ENCODE data around the gene PRAMEF15. TPM values are rescaled to one million over a fixed set of nuclear protein-coding genes. Genes with fewer than 3 reads are reported as not detected.
A peak's percentile ranks its signal among the peaks of the same experiment; 100 is the strongest.
"Not testable (repeated sequence)": the region's sequence is repeated elsewhere in the genome, so short reads cannot be mapped to it uniquely, and the experiment has no call there.

The PRAMEF15 gene
- total RNA-seq, 1 donor from 2014 or later, result not detected

DNA sequence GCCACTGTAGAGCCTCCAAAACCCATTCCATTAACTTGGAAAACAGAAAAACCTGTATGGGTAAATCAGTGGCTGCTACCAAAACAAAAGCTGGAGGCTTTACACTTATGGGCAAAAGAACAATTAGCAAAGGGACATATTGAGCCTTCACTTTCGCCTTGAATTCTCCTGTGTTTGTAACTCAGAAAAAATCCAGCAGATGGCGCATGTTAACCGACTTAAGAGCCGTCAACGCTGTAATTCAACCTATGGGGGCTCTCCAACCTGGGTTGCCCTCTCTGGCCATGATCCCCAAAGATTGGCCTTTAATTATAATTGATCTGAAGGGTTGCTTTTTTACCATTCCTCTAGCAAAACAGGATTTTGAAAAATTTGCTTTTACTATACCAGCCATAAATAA lies 41.4 kb downstream of the PRAMEF15 start:
- not testable (repeated sequence) for H3K36me3 Mint-ChIP-seq; H3K4me1 Mint-ChIP-seq; H3K4me3 Mint-ChIP-seq; H3K27ac Mint-ChIP-seq; H3K27me3 Mint-ChIP-seq (ENCODE audit: low read depth); DNase-seq (ENCODE audit: low spot score in 2 of 2, unreplicated experiment in 2 of 2)
- TF ChIP-seq, protein P1, sequence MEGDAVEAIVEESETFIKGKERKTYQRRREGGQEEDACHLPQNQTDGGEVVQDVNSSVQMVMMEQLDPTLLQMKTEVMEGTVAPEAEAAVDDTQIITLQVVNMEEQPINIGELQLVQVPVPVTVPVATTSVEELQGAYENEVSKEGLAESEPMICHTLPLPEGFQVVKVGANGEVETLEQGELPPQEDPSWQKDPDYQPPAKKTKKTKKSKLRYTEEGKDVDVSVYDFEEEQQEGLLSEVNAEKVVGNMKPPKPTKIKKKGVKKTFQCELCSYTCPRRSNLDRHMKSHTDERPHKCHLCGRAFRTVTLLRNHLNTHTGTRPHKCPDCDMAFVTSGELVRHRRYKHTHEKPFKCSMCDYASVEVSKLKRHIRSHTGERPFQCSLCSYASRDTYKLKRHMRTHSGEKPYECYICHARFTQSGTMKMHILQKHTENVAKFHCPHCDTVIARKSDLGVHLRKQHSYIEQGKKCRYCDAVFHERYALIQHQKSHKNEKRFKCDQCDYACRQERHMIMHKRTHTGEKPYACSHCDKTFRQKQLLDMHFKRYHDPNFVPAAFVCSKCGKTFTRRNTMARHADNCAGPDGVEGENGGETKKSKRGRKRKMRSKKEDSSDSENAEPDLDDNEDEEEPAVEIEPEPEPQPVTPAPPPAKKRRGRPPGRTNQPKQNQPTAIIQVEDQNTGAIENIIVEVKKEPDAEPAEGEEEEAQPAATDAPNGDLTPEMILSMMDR (IDR thresholded peaks at IDR 0.05; ENCODE audit: unreplicated experiment), result peak; percentile 63
- H3K9me3 Mint-ChIP-seq, result peaks cover 16% of the 10 kb centered on the region

DNA sequence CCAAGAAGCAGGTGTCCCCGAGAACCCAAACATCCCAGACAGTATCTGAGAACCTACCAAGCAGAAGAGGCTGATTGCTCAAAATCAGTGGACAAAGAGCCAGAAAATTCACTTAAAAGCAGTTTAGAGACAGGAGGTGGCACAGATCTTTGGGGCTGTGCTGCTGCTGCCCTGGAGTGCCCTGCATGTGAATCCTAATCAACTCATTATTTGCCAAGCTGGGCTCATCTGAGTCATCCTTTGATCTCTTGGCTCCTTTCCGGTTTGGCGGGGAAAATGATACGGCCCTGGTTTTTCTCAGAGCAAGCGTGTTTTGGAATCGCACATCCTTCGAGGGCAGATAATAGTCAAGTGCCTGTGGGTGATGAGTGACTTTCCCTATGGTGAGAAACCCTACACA lies 47.0 kb downstream of the PRAMEF15 start:
- H3K4me3 Mint-ChIP-seq; H3K27ac Mint-ChIP-seq; H3K4me1 Mint-ChIP-seq; H3K27me3 Mint-ChIP-seq (ENCODE audit: low read depth); DNase-seq (ENCODE audit: low spot score in 2 of 2, unreplicated experiment in 2 of 2); H3K36me3 Mint-ChIP-seq: not testable (repeated sequence)
- H3K9me3 Mint-ChIP-seq, result peaks cover 13% of the 10 kb centered on the region

DNA sequence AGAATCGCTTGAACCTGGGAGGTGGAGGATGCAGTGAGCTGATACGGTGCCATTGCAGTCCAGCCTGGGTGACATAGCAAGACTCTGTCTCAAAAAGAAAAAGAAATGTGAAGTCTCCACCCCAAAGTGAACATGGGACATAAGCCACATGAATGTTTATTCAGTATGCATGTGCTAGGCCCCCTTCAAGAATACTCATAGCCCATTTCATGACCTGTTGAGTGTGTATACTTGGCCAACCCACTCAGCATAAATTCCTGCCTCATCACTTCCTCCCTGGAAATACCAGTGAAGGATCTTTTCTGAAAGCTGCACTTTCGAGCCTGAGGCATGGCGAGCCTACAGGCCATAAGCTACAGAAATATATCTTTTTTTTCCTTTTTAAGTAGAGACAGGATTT lies 49.5 kb downstream of the PRAMEF15 start:
- H3K4me1 Mint-ChIP-seq; H3K27ac Mint-ChIP-seq; H3K27me3 Mint-ChIP-seq (ENCODE audit: low read depth); H3K36me3 Mint-ChIP-seq; DNase-seq (ENCODE audit: low spot score in 2 of 2, unreplicated experiment in 2 of 2); H3K4me3 Mint-ChIP-seq: not testable (repeated sequence)
- H3K9me3 Mint-ChIP-seq, result peaks cover 21% of the 10 kb centered on the region

DNA sequence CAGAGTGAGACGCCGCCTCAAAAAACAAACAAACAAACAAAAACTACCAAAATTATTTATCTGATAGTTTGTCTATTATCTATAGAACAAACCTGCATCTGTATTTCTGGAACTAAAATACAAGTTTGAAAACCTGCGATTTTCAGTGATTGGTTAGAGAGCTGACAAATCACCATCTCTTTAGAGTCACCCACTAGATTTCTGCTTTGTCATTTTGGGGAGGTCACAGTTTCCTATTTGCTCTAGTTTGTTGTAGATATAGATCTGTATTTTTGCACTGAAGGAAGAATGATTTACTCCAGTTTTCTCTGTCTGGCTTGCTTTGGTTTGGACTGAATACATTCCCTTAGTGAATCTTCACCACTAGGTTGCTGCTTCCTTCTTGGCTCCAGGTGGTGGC lies 51.2 kb downstream of the PRAMEF15 start:
- H3K9me3 Mint-ChIP-seq, result peaks cover 26% of the 10 kb centered on the region
- not testable (repeated sequence) for H3K4me3 Mint-ChIP-seq; H3K36me3 Mint-ChIP-seq; H3K27me3 Mint-ChIP-seq (ENCODE audit: low read depth); H3K27ac Mint-ChIP-seq; DNase-seq (ENCODE audit: low spot score in 2 of 2, unreplicated experiment in 2 of 2); H3K4me1 Mint-ChIP-seq

DNA sequence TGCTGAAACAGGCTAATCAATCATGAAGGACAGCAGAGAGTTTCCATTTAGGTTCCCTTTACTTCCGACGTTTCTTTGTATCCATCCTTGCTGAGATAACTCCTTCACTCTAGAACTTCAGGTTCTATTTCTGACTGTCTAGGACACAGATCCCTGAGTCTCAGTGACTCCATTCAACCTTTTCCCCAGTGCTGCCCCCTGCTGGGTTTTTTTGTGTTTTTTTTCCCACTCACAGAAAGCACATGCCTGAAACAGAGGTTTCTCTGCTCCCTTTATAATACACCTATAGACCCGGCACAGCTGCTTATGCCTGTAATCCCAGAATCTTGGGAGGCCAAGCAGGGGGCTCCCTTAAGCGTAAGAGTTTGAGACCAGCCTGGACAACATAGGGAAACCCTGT lies 53.2 kb downstream of the PRAMEF15 start:
- H3K9me3 Mint-ChIP-seq, result peaks cover 26% of the 10 kb centered on the region
- H3K27me3 Mint-ChIP-seq (ENCODE audit: low read depth); H3K36me3 Mint-ChIP-seq; DNase-seq (ENCODE audit: low spot score in 2 of 2, unreplicated experiment in 2 of 2); H3K4me3 Mint-ChIP-seq; H3K4me1 Mint-ChIP-seq; H3K27ac Mint-ChIP-seq: not testable (repeated sequence)

Other genes with a start within 250 kb of the PRAMEF15 start
- gene PRAMEF25, start 244.8 kb upstream of the PRAMEF15 start, total RNA-seq, result not detected in 3 replicates
- gene HNRNPCL2, start 198.7 kb upstream of the PRAMEF15 start, total RNA-seq, result not detected in 3 replicates
- not detected in 3 replicates for gene PRAMEF26, start 159.6 kb upstream of the PRAMEF15 start, total RNA-seq
- gene HNRNPCL4, start 149.9 kb upstream of the PRAMEF15 start, total RNA-seq, result not detected in 3 replicates
- gene PRAMEF9, start 143.7 kb upstream of the PRAMEF15 start, total RNA-seq, result not detected in 3 replicates
- gene PRAMEF13, start 114.2 kb upstream of the PRAMEF15 start, total RNA-seq, result not detected in 3 replicates
- gene PRAMEF18, start 89.4 kb upstream of the PRAMEF15 start, total RNA-seq, result not detected in 3 replicates
- gene PRAMEF5, start 61.4 kb upstream of the PRAMEF15 start, total RNA-seq, result not detected in 3 replicates
- gene PRAMEF8, start 30.4 kb upstream of the PRAMEF15 start, total RNA-seq, result not detected in 3 replicates
- not detected in 3 replicates for gene PRAMEF33, start 12.0 kb upstream of the PRAMEF15 start, total RNA-seq
- not detected in 3 replicates for gene PRAMEF14, start 31.6 kb downstream of the PRAMEF15 start, total RNA-seq
- not detected in 3 replicates for gene PRAMEF19, start 56.4 kb downstream of the PRAMEF15 start, total RNA-seq
- gene PRAMEF17, start 74.1 kb downstream of the PRAMEF15 start, total RNA-seq, result not detected in 3 replicates
- not detected in 3 replicates for gene PRAMEF20, start 94.9 kb downstream of the PRAMEF15 start, total RNA-seq
- not detected in 3 replicates for gene LRRC38, start 198.4 kb downstream of the PRAMEF15 start, total RNA-seq

Data from mesothelial cell of epicardium (in vitro differentiated cells).